HG03108 (cell line): ENCODE measurements around the gene SLC25A18.
"Not testable (repeated sequence)": the region's sequence is repeated elsewhere in the genome, so short reads cannot be mapped to it uniquely, and the experiment has no call there.

Experiments used
- ATAC-seq: cut with Tn5 transposase; IDR thresholded peaks from one replicate; pipeline ENCODE4 v1.9.1; 2021; ENCODE audit warnings: moderate library complexity; ENCODE audit not compliant: unreplicated experiment

SLC25A18 gene

GRCh38 chr22:17603668-17604067 lies 40.4 kb downstream of the SLC25A18 start:
- no peak for ATAC-seq

GRCh38 chr22:17606496-17606895 lies 43.2 kb downstream of the SLC25A18 start:
- no peak for ATAC-seq

GRCh38 chr22:17607891-17608521 lies 44.7 kb downstream of the SLC25A18 start:
- ATAC-seq = no peak

GRCh38 chr22:17612057-17612456 lies 48.8 kb downstream of the SLC25A18 start:
- no peak for ATAC-seq

GRCh38 chr22:17613280-17613679 lies 50.0 kb downstream of the SLC25A18 start:
- ATAC-seq = no peak

GRCh38 chr22:17627961-17628405 lies 64.7 kb downstream of the SLC25A18 start:
- no peak for ATAC-seq

- ATAC-seq = peak; percentile 100
These were observed 65.3 kb downstream of the SLC25A18 start, which contains the start of gene ATP6V1E1 for GRCh38 chr22:17628406-17629172. TSS of gene ATP6V1E1 (minus strand) at chr22:17628749. CDS start at chr22:17628635, 114 bp downstream.

- ATAC-seq = no peak
These were observed 65.8 kb downstream of the SLC25A18 start for GRCh38 chr22:17629173-17629489.

GRCh38 chr22:17629641-17630040 lies 66.3 kb downstream of the SLC25A18 start:
- no peak for ATAC-seq

- ATAC-seq = no peak
These were observed 67.8 kb downstream of the SLC25A18 start for GRCh38 chr22:17631076-17631565.

GRCh38 chr22:17633217-17633997 lies 70.1 kb downstream of the SLC25A18 start:
- no peak for ATAC-seq

GRCh38 chr22:17633998-17634323 lies 70.7 kb downstream of the SLC25A18 start:
- no peak for ATAC-seq

GRCh38 chr22:17634696-17635095 lies 71.4 kb downstream of the SLC25A18 start:
- no peak for ATAC-seq

- ATAC-seq = not testable (repeated sequence)
These were observed 73.6 kb downstream of the SLC25A18 start for GRCh38 chr22:17636850-17637249.

- no peak for ATAC-seq
These were observed 74.3 kb downstream of the SLC25A18 start for GRCh38 chr22:17637490-17638181.

- peak; percentile 16 for ATAC-seq
These were observed 74.8 kb downstream of the SLC25A18 start for GRCh38 chr22:17638182-17638431.

GRCh38 chr22:17638432-17639246 lies 75.3 kb downstream of the SLC25A18 start, which contains the start of gene BCL2L13:
TSS of gene BCL2L13 (plus strand) at chr22:17638757. CDS start at chr22:17655712, 16,955 bp downstream.
- peak; percentile 97 for ATAC-seq

GRCh38 chr22:17639247-17639741 lies 76.0 kb downstream of the SLC25A18 start:
- ATAC-seq = no peak
